IPS-11a (cell line): ENCODE measurements around the gene IPO11.
"Not testable (repeated sequence)": the region's sequence is repeated elsewhere in the genome, so short reads cannot be mapped to it uniquely, and the experiment has no call there.

Source experiments
- H3K4me3 ChIP-seq: one replicate; pipeline ENCODE4 v1.5.1; 2013; ENCODE audit warnings: low read depth, low read length, control low read depth

IPO11 gene

DNA sequence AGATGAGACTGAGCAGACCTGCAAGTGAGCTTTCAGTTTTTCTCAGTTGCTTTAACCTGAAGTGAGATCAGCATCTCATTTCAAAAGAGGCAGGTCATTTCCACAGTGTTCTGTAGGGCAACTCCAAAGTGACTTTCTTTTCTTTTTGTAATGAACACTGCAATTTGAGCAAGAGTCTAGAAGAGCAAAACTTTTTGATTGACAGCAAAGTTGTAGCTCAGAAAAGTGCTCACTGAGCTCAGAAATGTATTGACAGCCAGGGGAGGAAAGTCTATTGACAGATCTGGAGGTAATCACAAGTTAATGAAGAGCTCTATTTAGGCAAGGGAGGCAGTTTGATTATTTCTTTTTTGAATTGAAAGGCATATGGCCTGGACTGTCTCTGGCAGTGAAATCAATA, 220.7 kb downstream of the IPO11 start:
- H3K4me3 ChIP-seq, result no peak overlapping the region

DNA sequence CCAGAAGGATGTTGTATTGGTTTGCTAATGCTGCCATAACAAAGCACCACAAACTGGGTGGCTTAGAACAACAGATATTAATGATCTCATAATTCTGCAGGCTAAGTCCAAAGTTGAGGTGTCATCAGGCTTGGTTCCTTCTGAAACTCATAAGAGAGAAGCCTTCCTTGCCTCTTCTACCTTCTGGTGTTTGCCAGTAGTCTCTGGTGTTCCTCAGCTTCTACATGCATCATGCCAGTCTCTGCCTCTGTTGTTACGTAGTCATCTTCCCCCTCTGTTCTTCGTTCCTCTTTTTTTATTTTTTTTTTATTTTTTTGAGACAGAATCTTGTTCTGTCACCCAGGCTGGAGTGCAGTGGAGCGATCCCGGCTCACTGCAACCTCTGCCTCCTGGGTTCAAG, 227.9 kb downstream of the IPO11 start:
- H3K4me3 ChIP-seq, result no peak overlapping the region

DNA sequence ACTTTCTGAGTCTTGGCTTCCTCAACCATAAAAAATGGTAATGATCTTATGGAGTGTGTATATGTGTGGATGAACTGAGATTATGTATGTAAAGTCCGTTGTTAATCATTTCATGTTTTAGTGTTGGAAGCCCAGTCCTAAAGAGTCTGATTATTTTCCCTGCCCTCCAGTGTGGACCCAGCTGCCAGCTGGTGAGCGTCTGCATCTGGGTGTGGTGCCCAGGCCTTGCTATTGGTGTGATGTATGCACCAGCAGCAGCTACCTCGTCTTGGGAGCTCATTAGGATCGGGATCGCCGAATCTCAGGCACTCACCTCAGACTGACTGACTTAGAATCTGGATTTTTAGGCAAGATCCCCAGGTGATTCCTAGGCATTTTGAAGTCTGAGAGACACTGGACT, 229.9 kb downstream of the IPO11 start:
- no peak overlapping the region for H3K4me3 ChIP-seq

DNA sequence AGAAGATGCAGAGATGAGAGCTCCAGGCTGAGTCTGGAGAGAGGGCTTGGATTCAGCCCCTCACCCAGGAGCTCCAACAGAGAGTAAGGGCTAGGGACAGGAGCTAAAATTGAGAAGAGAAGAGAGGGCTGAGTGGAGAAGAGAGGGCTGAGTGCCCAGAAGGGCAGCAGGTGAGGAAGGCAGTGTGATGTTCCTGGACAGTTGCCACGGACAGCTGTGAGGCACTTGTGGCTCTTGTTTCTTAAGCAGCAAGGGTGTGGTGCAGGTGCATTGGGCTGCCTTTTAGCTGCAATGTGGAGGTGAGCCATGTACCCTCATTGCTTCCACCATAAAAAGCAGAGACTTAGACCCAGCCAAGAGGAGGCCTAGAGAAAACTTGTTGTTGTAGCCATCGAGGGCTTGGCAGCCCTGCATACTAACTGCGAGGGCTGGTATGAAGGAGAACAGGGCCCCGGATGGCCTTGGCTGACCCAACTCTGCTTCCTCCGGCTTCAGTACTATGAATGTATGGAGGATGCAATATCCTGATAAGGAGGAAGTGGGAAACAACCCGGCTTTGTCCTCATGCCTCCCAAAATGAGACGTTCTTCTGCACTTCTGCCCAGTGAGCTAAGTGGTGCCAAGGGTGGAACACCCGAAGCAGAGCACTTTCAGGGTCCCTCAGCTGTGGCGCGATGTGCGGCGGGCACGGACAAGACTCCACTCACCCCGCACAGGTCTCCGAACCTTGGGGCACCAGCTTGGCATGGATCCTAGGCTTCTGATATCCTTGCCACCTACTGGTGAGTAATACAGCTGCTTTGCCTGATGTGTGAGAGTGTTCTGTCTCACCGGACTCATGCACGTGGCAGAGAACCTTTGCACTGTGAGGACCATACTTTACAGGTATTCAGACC, 231.2 kb downstream of the IPO11 start:
- no peak overlapping the region for H3K4me3 ChIP-seq

DNA sequence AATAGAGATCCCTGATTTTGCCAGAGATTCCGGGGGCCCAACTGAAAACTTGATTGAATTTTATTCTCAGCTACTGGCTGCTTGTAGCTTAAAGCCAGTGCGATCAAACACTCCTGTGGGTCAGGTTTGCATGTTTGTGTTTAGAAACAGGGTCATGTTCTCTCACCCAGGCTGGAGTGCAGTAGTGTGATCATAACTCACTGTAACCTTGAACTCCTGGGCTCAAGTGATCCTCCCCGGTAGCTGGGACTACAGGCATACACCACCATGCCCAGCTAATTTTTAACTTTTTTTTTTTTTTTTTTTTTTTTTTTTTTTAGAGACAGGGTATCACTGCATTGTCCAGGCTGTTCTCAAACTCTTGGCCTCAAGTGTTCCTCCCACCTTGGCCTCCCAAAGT, 232.7 kb downstream of the IPO11 start:
- no peak overlapping the region for H3K4me3 ChIP-seq

- H3K4me3 ChIP-seq, result no peak overlapping the region
Measured at GRCh38 chr5:62647241-62647640, 234.7 kb downstream of the IPO11 start.

- H3K4me3 ChIP-seq, result no peak overlapping the region
Measured at GRCh38 chr5:62649025-62649424, 236.5 kb downstream of the IPO11 start.

DNA sequence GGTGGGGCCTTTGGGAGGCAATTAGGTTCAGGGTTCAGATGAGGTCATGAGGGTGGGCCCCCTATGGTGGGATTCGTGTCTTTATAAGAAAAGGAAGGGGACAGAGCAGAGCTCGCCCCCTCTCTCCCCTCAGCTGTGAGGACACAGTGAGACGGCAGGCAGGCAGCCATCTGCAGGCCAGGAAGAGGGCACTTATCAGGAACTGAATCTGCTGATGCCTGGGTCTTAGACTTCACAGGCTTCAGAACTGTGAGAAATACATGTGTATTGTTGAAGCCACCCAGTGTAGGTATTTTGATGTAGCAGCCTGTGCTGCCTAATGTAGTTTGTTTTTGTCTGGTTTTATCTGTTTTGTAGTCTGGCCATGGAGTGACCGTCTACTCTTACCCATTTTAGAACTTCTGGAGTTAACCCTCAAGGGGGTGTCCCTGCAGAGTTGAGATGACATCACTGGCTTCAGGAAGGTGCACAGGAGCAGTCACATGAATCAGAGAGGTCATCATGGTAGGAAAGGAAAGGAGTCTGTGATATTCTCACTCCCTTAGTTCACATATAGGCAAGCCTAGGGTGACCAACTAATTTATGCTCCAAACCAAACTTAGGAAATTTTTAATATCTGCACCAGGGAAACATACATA, 237.0 kb downstream of the IPO11 start:
- no peak overlapping the region for H3K4me3 ChIP-seq

DNA sequence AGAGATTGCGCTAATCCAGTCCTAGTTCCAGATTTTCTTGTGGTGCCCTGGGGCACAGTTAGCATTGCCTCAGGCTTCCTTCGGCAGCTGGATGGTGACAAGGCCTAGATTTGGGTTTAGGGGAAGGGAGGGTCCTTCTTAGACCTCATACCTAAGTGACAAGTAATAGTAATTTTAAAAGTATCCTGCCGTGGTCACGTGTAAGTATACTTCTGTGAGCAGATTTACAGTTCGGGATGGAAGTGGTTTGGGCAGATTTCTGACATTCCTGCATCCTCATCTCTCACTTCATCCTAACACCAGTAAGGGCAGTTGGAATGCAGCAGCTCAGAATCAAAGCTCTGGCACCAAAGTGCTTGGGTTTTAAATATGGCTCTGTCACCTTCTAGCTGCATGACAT, 237.6 kb downstream of the IPO11 start:
- no peak overlapping the region for H3K4me3 ChIP-seq

- no peak overlapping the region for H3K4me3 ChIP-seq
Measured at GRCh38 chr5:62652225-62652624, 239.7 kb downstream of the IPO11 start.

GRCh38 chr5:62653001-62653863, 240.7 kb downstream of the IPO11 start:
- no peak overlapping the region for H3K4me3 ChIP-seq

DNA sequence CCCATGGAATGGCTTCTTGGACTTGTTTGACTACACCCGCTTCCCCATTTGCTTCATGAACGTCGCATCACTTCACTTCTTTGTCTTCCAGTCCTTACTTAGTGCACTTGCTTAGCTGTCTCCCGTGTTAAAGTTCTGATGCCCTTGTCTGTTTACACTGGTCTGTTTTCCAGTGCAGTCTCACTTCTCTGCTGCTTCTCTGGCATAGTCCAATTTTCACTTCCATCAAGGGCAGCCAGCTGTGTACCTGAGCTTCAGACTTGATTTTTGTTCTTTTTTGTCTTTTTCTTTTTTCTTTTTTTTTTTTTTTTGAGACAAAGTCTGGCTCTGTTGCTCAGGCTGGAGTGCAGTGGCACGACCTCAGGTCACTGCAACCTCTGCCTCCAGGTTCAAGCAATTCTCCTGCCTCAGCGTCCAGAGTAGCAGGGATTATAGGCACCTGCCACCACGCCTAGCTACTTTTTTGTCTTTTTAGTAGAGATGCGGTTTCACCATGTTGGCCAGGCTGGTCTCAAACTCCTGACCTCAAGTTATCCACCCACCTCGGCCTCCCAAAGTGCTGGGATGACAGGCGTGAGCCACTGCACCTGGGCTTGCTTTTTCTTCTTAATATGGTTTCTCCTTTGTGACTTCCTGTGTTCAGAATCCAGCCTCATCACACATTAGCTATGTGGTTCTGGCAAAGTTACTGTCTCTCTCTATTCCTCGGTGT, 241.5 kb downstream of the IPO11 start:
- no peak overlapping the region for H3K4me3 ChIP-seq

DNA sequence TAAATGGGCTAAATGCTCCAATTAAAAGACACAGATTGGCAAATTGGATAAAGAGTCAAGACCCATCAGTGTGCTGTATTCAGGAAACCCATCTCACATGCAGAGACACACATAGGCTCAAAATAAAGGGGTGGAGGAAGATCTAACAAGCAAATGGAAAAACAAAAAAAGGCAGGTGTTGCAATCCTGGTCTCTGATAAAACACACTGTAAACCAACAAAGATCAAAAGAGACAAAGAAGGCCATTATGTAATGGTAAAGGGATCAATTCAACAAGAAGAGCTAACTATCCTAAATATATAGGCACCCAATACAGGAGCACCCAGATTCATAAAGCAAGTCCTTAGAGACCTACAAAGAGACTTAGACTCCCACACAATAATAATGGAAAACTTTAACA, 245.2 kb downstream of the IPO11 start:
- H3K4me3 ChIP-seq, result not testable (repeated sequence)

DNA sequence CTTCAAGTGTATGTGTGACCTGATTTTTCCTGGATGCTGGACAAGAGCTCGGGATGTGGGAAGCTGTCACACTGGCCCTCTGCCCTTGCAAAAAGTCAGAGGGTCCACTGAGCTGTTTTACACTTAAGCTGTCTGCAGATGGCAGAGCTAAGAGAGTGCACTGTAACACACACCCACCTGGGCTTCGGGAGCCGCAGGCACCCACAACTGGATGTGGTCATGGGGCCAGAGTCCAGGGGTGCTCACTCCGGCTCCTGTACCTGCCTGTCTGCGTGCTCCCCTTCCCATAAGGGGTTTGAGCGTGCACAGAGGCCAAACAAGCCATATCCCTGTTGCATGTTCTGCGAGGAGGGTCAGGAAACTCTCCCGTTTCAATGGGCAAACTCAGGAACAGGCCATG, 248.6 kb downstream of the IPO11 start:
- H3K4me3 ChIP-seq, result no peak overlapping the region

- H3K4me3 ChIP-seq, result no peak overlapping the region
Measured at GRCh38 chr5:62662521-62662920, 250.0 kb downstream of the IPO11 start.

- no peak overlapping the region for H3K4me3 ChIP-seq
Measured at GRCh38 chr5:62671479-62671878, 258.9 kb downstream of the IPO11 start.

DNA sequence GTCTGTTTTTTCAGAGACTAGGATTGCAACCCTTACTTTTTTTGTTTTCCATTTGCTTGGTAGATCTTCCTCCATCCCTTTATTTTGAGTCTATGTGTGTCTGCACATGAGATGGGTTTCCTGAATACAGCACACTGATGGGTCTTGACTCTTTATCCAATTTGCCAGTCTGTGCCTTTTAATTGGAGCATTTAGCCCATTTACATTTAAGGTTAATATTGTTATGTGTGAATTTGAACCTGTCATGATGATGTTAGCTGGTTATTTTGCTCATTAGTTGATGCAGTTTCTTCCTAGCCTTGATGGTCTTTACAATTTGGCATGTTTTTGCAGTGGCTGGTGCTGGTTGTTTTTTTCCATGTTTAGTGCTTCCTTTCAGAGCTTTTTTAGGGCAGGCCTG, 264.0 kb downstream of the IPO11 start:
- not testable (repeated sequence) for H3K4me3 ChIP-seq
